Kidney (tissue), 14 donors: ENCODE measurements around the gene ADGRD1. TPM values are rescaled to one million over a fixed set of nuclear protein-coding genes. Genes with fewer than 3 reads are reported as not detected.

ENCODE experiments used
- DNase-seq, 5 donors: peaks; one replicate each; pipeline ENCODE4 v3.0.0-alpha.2; 2013 to 2020
- FAIRE-seq: peaks from 2 replicates; lab custom pipeline; 2012; peaks lifted over from hg19 to GRCh38; lab: Jason Lieb, UNC
- H3K27ac ChIP-seq, 2 donors: one replicate each; pipeline ENCODE4 v1.7.0; 2013; ENCODE audit warnings: low read depth in 2 of 2, low read length in 2 of 2, inconsistent platforms in 1 of 2
- H3K27me3 ChIP-seq: one replicate; pipeline ENCODE4 v1.7.1; 2013; ENCODE audit warnings: low read length, inconsistent platforms; ENCODE audit not compliant: control insufficient read depth, insufficient read depth
- H3K36me3 ChIP-seq, 3 donors: one replicate each; pipeline versions ENCODE4 v1.7.0 to v1.7.1; 2013; ENCODE audit warnings: low read length in 3 of 3, control low read depth in 1 of 3, inconsistent platforms in 1 of 3; ENCODE audit not compliant: insufficient read depth in 3 of 3, control insufficient read depth in 2 of 3
- H3K4me1 ChIP-seq, 3 donors: one replicate each; pipeline versions ENCODE4 v1.7.0 to v1.7.1; 2013; ENCODE audit warnings: low read length in 3 of 3, inconsistent platforms in 1 of 3, low read depth in 1 of 3; ENCODE audit not compliant: control insufficient read depth in 2 of 3, insufficient read depth in 2 of 3
- H3K4me3 ChIP-seq, 3 donors: one replicate each; pipeline versions ENCODE4 v1.7.0 to v1.8.1; 2013; ENCODE audit warnings: low read length in 3 of 3, control low read depth in 1 of 3, inconsistent platforms in 1 of 3
- H3K9ac ChIP-seq, 3 donors: one replicate each; pipeline versions ENCODE4 v1.7.0 to v1.7.1; 2013; ENCODE audit warnings: low read length in 3 of 3, control low read depth in 1 of 3, inconsistent platforms in 1 of 3
- H3K9me3 ChIP-seq, 3 donors: one replicate each; pipeline versions ENCODE4 v1.7.0 to v1.7.1; 2013; ENCODE audit warnings: low read length in 3 of 3, control low read depth in 1 of 3, inconsistent platforms in 1 of 3; ENCODE audit not compliant: control insufficient read depth in 2 of 3, insufficient read depth in 1 of 3
- CTCF ChIP-seq: IDR thresholded peaks from 3 replicates; pipeline ENCODE4 v1.5.1; 2012; ENCODE audit warnings: mild to moderate bottlenecking, moderate library complexity, borderline replicate concordance; ENCODE audit not compliant: insufficient read depth; ENCODE audit errors: extremely low read depth
- intact Hi-C: fragments of 100-400 bp; cut with DNase I; formaldehyde crosslinking; loops from one replicate; pipeline ENCODE4 v1.11.1; 2022
- polyA plus RNA-seq: library from polyadenylated mRNA; stranded (reverse); fragments of 350-450 nt; fragmentation: Illumina TruSeq; extraction: RNeasy Lipid Tissue Mini Kit (QIAGEN cat#74804); gene quantifications from one replicate; pipeline ENCODE4 v1.2.3, GENCODE V29; 2014; ENCODE audit warnings: low read depth, low replicate concordance; ENCODE audit not compliant: insufficient read depth
- total RNA-seq: library from RNA; stranded (reverse); fragmentation: NEBNext Ultra II Directional; extraction: Animal tissue kit (Norgen Biotek cat#: 25700); gene quantifications from one replicate; pipeline ENCODE4 v1.2.1, GENCODE V29; 2021
- donor health status: control.
- donor health status: control.
- donor health status: control.
- donor health status: control.
- donor health status: control.
- donor health status: DM: yes; HTN: yes; CAD: no.
- donor health status: Normal renal cell carcinoma (clear cell type).

Gene ADGRD1
- total and polyA plus RNA-seq, 2 donors from 2014 or later: 1.7 to 6.7 TPM

DNA sequence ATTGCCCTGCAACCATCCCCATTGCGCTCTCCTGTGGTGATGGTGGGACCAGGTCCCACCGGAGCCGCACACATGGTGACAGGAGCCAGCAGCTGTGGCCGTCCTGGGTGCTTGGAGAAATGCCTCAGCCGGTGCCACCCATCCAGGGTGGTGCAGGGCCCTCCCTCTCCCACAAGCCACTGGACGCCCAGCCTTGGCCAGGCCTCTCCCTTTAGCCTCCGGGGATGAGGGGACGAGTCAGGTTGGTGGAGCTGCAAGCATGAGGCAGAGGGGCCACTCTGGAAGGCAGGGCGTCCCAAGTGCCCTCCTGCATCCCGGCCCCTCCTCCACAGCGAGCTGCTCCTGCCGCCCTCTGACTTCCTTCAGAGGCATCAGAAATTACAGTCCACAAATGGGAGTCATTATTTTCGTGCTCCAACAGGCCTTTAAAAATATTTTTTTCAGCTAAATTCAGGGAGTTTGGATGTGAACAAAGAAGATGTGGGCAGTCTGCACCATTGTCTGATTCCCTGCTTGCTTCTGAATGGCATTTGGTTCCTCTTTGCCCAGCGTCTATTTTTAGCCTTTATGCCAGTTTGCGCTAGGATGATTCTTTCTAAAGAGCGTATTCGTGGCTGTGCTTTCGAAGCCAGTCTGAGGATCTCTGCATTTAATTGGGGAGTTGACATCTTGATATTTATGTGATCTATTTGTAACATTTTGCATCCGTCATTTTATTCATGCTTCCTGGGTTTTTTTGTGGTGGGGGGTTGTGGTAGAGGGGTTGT is 189.4 kb downstream of the ADGRD1 start:
- no peak for FAIRE-seq
- H3K4me3 ChIP-seq: no peak overlapping the region
- intact Hi-C loops: no loop called here
- no peak for TF ChIP-seq CTCF
- DNase-seq: no peak
- no peak overlapping the region for H3K27ac ChIP-seq
- H3K4me1 ChIP-seq: no peaks in the 10 kb centered on the region
- H3K9me3 ChIP-seq: no peaks in the 10 kb centered on the region
- no peaks in the 10 kb centered on the region for H3K27me3 ChIP-seq
- no peaks in the 10 kb centered on the region for H3K36me3 ChIP-seq
- H3K9ac ChIP-seq: no peak overlapping the region

GRCh38 chr12:131146173-131146675 is 192.5 kb downstream of the ADGRD1 start:
- intact Hi-C loops: no loop called here
- Histone ChIP-seq H3K4me1 (no peaks in the 10 kb centered on the region), H3K27me3 (no peaks in the 10 kb centered on the region), H3K9me3 (no peaks in the 10 kb centered on the region), H3K36me3 (no peaks in the 10 kb centered on the region), H3K9ac (no peak overlapping the region), H3K27ac (no peak overlapping the region), H3K4me3 (no peak overlapping the region)
- no peak for TF ChIP-seq CTCF
- no peak for FAIRE-seq
- no peak for DNase-seq

GRCh38 chr12:131147293-131147692 is 193.6 kb downstream of the ADGRD1 start:
- no peaks in the 10 kb centered on the region for H3K27me3 ChIP-seq
- TF ChIP-seq CTCF: no peak
- intact Hi-C loops: no loop called here
- no peak overlapping the region for H3K27ac ChIP-seq
- no peaks in the 10 kb centered on the region for H3K9me3 ChIP-seq
- H3K36me3 ChIP-seq: no peaks in the 10 kb centered on the region
- DNase-seq: no peak
- H3K4me3 ChIP-seq: no peak overlapping the region
- no peak for FAIRE-seq
- no peak overlapping the region for H3K9ac ChIP-seq
- no peaks in the 10 kb centered on the region for H3K4me1 ChIP-seq
